GM13976 (cell line): ENCODE measurements around the gene BANF2.

Experiments used
- DNase-seq: peaks from one replicate; pipeline ENCODE4 v3.0.0; 2012; ENCODE audit warnings: low spot score
- in situ Hi-C: fragments of 300-500 bp; cut with MboI; formaldehyde crosslinking; loops from one replicate; pipeline ENCODE4 v1.12.0; 2022; ENCODE audit warnings: low sequenced_read_pairs, mixed read lengths, inconsistent platforms; ENCODE audit not compliant: unreplicated experiment
- TF ChIP-seq, protein P1 (sequence below): IDR thresholded peaks from 2 replicates; pipeline ENCODE4 v1.5.1; 2012; ENCODE audit warnings: borderline replicate concordance, mild to moderate bottlenecking; ENCODE audit not compliant: insufficient read depth; ENCODE audit errors: extremely low read depth, missing control alignments, control extremely low read depth

The BANF2 gene

DNA sequence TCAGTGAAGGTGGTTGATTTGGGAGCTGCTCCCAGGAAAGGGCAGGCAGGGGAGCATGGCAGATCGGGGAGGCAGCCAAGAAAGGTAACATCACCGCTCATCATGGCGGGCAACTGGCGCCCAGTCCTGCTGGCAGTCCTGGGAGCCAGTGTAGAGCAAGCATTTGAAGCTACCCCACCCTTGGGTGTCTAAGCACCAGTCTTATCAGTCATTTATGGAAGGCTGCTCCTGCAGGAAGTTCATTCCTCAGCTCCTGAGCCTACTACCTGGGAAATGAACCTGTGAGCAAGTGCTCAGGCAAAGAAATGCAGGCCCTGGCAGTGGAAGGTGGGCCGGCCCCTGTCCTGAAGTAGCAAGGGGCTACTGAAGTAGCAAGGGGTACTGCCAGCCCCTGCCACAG is 41.5 kb downstream of the BANF2 start:
- in situ Hi-C loops: no loop called here
- TF ChIP-seq, protein P1, sequence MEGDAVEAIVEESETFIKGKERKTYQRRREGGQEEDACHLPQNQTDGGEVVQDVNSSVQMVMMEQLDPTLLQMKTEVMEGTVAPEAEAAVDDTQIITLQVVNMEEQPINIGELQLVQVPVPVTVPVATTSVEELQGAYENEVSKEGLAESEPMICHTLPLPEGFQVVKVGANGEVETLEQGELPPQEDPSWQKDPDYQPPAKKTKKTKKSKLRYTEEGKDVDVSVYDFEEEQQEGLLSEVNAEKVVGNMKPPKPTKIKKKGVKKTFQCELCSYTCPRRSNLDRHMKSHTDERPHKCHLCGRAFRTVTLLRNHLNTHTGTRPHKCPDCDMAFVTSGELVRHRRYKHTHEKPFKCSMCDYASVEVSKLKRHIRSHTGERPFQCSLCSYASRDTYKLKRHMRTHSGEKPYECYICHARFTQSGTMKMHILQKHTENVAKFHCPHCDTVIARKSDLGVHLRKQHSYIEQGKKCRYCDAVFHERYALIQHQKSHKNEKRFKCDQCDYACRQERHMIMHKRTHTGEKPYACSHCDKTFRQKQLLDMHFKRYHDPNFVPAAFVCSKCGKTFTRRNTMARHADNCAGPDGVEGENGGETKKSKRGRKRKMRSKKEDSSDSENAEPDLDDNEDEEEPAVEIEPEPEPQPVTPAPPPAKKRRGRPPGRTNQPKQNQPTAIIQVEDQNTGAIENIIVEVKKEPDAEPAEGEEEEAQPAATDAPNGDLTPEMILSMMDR: no peak
- no peak for DNase-seq

DNA sequence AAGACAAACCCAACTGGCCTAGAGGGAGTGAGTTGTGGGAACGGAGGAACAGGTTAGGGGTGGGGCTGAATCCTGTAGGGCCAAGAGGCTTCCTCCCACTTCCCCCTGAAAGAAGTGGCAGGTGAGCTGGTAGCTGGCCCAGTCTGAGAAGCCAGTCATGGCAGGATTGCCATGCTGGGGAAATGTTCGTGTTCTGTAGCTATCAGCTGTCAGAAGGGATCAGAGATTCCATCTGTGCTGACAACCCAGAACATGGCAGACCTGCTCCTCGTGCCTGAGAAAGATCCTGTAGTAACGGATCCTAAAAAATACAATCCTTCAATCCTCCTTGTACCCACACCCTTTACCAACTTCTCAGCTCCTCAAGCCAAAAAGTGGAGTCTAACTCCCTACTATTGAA is 43.0 kb downstream of the BANF2 start:
- in situ Hi-C loops: no loop called here
- DNase-seq: no peak
- TF ChIP-seq, protein P1: no peak

DNA sequence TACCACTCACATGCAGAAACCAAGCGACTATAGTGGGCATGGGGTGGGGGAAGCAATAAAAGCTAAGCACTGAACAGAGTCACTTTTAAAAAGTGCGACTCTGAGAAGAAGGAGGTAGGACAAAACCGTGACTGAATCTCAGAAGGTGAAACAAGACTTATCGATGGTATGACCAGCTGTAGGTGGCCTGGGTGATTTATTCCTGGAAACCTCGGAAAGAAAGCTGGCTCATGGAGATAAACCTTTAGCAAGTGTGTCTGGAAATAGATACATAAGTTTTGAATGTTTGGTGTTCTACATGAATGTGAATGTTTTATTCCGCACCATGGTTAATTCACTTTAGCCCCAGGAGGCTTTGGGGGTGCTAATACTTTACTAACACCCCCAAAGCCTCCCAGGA is 43.9 kb downstream of the BANF2 start:
- no peak for DNase-seq
- TF ChIP-seq, protein P1: no peak
- in situ Hi-C loops: no loop called here

DNA sequence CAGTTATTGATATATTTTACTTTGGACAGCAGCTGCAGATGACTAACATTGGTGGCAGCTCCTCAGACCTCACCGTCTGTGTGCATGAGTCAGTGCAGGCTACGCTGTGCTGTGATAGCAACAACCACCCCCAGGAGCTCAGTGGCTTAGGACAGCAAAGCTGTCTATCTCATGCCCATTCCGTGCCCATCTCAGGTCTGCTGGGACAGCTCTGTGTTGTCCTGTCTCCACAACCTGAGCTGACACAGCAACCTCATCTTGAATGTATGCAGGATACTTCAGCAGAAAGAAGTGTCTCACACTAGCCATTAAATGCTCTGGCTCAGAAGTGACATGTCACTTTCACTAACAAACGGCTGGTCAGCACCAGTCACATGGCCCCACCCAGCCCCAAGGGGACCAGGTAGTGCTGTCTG is 47.7 kb downstream of the BANF2 start:
- in situ Hi-C loops: no loop called here
- TF ChIP-seq, protein P1: no peak
- DNase-seq: no peak

GRCh38 chr20:17748279-17748678 is 48.5 kb downstream of the BANF2 start:
- in situ Hi-C loops: no loop called here
- TF ChIP-seq, protein P1: no peak
- DNase-seq: no peak

- TF ChIP-seq, protein P1: no peak
- DNase-seq: no peak
- in situ Hi-C loops: no loop called here
Observed at GRCh38 chr20:17749626-17749977, 49.8 kb downstream of the BANF2 start.
